GM21528 (cell line): ENCODE results near the gene DDX54.

Experiments used
- ATAC-seq: cut with Tn5 transposase; IDR thresholded peaks from one replicate; pipeline ENCODE4 v1.9.1; 2021; ENCODE audit warnings: mild to moderate bottlenecking, moderate library complexity; ENCODE audit not compliant: unreplicated experiment, low FRiP score

The DDX54 gene, protein sequence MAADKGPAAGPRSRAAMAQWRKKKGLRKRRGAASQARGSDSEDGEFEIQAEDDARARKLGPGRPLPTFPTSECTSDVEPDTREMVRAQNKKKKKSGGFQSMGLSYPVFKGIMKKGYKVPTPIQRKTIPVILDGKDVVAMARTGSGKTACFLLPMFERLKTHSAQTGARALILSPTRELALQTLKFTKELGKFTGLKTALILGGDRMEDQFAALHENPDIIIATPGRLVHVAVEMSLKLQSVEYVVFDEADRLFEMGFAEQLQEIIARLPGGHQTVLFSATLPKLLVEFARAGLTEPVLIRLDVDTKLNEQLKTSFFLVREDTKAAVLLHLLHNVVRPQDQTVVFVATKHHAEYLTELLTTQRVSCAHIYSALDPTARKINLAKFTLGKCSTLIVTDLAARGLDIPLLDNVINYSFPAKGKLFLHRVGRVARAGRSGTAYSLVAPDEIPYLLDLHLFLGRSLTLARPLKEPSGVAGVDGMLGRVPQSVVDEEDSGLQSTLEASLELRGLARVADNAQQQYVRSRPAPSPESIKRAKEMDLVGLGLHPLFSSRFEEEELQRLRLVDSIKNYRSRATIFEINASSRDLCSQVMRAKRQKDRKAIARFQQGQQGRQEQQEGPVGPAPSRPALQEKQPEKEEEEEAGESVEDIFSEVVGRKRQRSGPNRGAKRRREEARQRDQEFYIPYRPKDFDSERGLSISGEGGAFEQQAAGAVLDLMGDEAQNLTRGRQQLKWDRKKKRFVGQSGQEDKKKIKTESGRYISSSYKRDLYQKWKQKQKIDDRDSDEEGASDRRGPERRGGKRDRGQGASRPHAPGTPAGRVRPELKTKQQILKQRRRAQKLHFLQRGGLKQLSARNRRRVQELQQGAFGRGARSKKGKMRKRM

DNA sequence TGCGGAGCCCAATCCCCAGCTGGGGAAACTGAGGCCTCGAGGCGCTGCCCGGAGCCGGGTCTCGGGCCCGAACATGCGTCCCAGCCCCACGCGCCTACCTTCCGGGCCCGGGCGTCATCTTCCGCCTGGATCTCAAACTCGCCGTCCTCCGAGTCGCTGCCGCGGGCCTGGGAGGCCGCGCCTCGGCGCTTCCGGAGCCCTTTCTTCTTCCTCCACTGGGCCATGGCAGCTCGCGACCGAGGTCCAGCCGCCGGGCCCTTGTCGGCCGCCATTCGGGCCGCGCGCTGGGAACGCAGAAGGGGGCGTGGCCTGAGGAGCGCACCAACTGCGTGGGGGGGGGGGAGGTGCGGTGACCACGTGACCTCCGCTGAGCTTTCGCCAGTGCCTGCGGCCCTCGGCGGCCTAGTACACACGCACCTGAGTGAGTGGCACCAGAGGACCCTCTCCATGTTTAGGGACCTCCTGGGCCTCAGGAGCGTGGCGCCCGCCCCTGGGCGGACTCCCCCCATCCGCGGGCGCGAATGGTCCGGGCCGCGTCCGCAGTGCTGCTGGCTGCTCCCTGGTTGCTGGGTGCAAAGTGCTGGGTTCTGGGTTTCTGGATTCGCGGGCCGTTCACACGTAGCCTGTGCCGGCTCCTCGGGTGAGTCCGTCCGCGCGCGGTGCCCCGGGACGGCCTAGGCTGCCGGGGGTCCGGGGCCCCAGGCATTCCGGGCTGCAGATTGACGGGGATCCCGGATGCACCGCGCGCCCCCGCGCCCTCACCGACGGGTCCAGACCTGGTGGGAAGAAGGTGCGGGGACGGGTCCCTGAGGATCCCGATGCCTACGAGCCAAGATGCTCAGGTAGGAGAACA, at the start of gene DDX54, which contains the start of gene RITA1:
Gene DDX54, minus strand, starts transcription at position 299 of the 853 bp plus-strand sequence. Its CDS starts 27 bp downstream, at position 272.
Gene RITA1, plus strand, starts transcription at position 542 of the 853 bp plus-strand sequence. CDS start 1,026 bp downstream, outside the sequence.
- peak; percentile 62 for ATAC-seq

DNA sequence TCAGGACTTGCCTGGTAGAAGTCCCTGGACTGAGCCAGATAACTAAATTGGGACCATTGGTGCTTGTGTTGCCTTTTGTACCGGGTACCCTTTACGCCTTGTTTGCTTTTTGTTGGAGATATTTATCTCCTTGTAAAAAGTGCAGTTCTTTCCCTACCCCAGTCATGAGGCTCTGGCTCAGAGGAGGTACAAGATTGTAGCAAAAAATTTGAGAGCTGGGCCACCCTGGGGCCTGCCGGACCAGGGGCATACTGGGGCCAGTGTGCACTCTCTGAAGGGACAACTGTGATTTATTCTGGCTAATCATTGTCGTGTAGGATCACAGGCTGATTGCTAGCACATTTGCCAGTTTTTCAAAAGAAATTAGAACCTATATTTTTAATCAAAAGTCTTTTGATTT, 49.2 kb upstream of the DDX54 start:
- ATAC-seq, result no peak

- no peak for ATAC-seq
These were observed 48.7 kb upstream of the DDX54 start for GRCh38 chr12:113233967-113234366.

GRCh38 chr12:113232840-113233585, 47.7 kb upstream of the DDX54 start:
- ATAC-seq, result peak; percentile 62

DNA sequence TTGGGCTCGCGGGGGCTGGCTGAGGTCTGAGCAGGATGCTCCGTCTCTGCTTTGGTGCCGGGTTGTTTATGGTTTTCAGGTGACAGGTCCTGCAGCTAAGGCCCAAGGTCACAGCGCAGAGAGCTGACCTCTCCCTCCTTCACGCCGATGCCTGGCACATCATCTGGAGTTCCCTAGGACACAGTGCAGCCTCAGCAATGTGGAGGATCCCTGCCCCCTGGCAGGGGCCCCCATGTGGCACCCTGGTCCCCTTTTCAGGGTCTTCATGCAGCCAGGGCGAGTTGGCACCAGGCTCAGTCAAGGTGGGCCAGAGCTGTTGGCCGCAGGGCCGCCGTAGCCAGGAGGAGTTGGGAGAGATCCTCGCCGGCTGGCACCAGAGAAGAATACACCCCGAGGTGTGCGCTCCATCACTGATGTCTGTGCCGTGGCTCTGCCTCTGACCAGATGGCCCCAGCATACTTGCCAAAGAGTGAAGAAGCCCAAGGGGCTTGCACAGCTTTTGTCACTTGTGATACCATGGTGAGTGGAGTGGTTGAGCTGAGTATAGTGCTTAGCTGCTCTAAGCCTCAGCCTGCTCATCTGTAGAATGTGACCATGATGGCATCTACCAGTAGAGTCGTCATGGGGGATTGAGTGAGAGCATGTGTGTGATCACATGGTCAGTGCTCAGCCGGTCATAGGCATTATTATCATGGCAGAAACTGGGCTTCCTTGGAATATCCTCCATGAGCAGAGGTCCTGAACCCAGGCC, 47.0 kb upstream of the DDX54 start:
- no peak for ATAC-seq

DNA sequence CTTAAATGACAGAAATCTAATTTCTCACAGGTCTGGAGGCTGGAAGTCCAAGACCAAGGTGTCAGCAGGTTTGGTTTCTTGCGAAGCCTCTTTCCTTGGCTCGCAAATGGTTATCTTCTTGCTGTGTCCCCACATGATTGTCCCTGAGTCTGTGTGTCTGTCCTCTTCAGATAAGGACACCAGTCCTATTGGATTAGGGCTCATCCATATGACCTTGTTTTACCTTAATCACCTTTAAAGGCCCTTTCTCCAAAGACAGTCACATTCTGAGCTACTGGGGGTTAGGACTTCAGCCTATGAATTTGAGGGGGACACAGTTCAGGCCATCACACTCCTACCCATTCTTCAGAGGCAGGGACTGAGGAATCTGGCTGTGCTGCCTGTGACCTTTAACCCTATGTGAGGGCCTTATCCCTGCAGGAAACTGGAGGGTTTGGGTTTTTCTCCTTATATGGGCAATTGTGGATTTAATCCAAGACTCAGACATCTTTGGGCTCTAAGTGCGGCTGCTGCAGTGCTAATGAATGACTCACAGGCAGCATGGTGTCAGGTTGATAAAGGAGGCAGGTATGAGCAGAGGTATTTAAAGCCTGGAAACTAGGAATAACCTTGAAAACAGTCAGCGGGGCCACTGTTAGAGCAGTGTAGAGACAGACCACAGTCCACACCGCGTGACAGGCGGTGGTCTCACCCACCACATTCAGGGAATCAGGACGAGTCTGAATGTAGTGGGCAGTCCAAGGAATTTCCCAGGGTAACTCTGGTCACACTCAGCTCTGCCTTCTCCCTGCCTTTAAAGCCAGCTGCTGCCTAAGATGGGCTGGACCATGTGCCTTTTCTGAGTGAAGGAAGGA, 46.2 kb upstream of the DDX54 start:
- ATAC-seq, result no peak

GRCh38 chr12:113230315-113231234, 45.3 kb upstream of the DDX54 start:
- peak; percentile 14 for ATAC-seq

GRCh38 chr12:113228394-113229028, 43.2 kb upstream of the DDX54 start:
- no peak for ATAC-seq

GRCh38 chr12:113227686-113228391, 42.6 kb upstream of the DDX54 start:
- ATAC-seq, result no peak

DNA sequence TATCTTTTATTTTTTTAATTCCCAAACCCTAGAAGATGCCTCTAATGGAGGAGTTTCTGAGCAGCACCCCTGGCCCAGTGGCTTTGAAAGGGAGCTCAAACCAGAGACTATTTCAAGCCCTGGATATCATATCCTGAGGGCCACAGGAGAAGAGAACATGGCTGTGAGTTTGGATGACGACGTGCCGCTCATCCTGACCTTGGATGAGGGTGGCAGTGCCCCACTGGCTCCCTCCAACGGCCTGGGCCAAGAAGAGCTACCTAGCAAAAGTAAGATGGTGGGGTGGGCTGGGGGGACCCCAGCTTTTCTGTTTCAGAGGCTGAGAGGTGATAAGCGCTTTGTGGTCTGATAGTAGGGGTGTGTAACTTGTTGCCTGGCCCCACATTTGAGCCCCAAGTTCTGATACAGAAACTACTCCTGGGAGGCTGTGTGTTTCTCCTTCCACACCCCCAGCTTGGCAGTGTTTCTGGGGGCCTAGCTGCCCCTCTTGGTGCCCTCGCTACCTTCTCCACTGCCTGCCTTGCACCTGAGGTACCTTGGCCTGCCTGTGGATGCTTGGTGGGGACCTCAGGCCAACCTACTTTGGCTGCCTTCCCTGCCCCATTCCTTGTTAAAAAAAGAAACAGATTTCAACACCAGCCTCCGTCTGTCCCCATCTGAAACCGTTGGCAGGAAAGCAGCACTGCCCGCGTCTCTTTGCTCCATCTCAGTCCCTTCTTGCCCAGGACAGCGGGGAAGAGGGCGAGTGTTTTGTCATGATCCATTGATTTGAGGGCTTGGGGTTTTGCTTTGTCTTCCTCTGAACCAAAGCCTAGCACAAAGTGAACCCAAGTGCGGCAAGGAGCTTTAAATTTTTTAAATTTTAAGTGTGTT, 41.7 kb upstream of the DDX54 start:
- no peak for ATAC-seq

GRCh38 chr12:113224955-113225354, 39.7 kb upstream of the DDX54 start:
- no peak for ATAC-seq

- ATAC-seq, result no peak
These were observed 37.7 kb upstream of the DDX54 start for GRCh38 chr12:113222730-113223531.

GRCh38 chr12:113221997-113222729, 36.9 kb upstream of the DDX54 start:
- no peak for ATAC-seq
